GM23338 (cell line): ENCODE results near the gene UBE2K.

ENCODE experiments used
- CREB1 ChIP-seq: fragments of 250-450 bp; sonication (Bioruptor Pico); IDR thresholded peaks from 2 replicates; pipeline ENCODE4 v1.5.0; 2020; ENCODE audit warnings: low read depth, mild to moderate bottlenecking, moderate library complexity
- CTCF ChIP-seq, 2 experiments: fragments of 200-600 bp in 1 of 2; sonication (generic) in 1 of 2; conservative IDR thresholded peaks; 2 replicates each; pipeline versions ENCODE4 v1.5.1 to v1.6.1; 2016 to 2017; ENCODE audit warnings: antibody characterized with exemption in 2 of 2, low read depth in 2 of 2, mild to moderate bottlenecking in 2 of 2, moderate library complexity in 1 of 2
- EZH2 ChIP-seq: fragments of 200-600 bp; sonication (generic); IDR thresholded peaks from one replicate; pipeline ENCODE4 v1.8.0; 2017; ENCODE audit warnings: antibody characterized with exemption, mild to moderate bottlenecking, low read depth; ENCODE audit not compliant: unreplicated experiment
- EZH2phosphoT487 ChIP-seq: fragments of 200-600 bp; sonication (generic); IDR thresholded peaks from one replicate; pipeline ENCODE4 v1.8.1; 2018; ENCODE audit warnings: antibody characterized with exemption; ENCODE audit not compliant: unreplicated experiment
- POLR2AphosphoS5 ChIP-seq: IDR thresholded peaks from 2 replicates; pipeline ENCODE4 v1.6.1; 2016; ENCODE audit warnings: antibody characterized with exemption, low read depth
- ZNF114 ChIP-seq: fragments of 250-450 bp; sonication (Bioruptor Pico); IDR thresholded peaks from 2 replicates; pipeline ENCODE4 v1.5.0; 2020; ENCODE audit warnings: mild to moderate bottlenecking, moderate library complexity
- TF ChIP-seq, protein P1 (sequence below): IDR thresholded peaks from one replicate; pipeline ENCODE4 v1.6.1; 2018; ENCODE audit warnings: antibody characterized with exemption; ENCODE audit not compliant: unreplicated experiment
- TF ChIP-seq, protein P2 (sequence below): IDR thresholded peaks from 2 replicates; pipeline ENCODE4 v1.6.1; 2016; ENCODE audit warnings: antibody characterized with exemption
- TF ChIP-seq, protein P3 (sequence below): fragments of 250-450 bp; sonication (Bioruptor Pico); IDR thresholded peaks from 2 replicates; pipeline ENCODE4 v1.5.0; 2020; ENCODE audit warnings: mild to moderate bottlenecking, moderate library complexity

DNA sequence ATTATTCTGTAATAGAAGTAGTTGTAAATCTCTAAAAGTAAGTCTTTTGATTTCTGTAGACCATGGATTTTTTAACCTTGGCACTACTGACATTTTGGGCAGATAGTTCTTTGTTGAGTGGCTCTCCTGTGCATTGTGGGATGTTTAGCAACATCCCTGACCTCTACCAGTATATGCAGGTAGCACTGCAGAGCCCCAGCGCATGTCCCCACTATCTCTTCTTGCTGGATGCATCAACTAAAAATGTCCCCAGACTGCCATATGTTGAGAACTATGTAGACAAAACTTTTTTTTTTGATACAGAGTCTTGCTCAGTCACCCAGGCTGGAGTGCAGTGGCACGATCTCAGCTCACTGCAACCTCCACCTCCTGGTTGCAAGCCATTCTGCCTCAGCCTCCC, 4.8 kb downstream of the UBE2K start:
- no peak for TF ChIP-seq CTCF (conservative IDR thresholded peaks at IDR 0.05; ENCODE audit: low read depth in 2 of 2)
- no peak for TF ChIP-seq EZH2
- no peak for TF ChIP-seq EZH2phosphoT487
- no peak for TF ChIP-seq POLR2AphosphoS5
- TF ChIP-seq, protein P1, sequence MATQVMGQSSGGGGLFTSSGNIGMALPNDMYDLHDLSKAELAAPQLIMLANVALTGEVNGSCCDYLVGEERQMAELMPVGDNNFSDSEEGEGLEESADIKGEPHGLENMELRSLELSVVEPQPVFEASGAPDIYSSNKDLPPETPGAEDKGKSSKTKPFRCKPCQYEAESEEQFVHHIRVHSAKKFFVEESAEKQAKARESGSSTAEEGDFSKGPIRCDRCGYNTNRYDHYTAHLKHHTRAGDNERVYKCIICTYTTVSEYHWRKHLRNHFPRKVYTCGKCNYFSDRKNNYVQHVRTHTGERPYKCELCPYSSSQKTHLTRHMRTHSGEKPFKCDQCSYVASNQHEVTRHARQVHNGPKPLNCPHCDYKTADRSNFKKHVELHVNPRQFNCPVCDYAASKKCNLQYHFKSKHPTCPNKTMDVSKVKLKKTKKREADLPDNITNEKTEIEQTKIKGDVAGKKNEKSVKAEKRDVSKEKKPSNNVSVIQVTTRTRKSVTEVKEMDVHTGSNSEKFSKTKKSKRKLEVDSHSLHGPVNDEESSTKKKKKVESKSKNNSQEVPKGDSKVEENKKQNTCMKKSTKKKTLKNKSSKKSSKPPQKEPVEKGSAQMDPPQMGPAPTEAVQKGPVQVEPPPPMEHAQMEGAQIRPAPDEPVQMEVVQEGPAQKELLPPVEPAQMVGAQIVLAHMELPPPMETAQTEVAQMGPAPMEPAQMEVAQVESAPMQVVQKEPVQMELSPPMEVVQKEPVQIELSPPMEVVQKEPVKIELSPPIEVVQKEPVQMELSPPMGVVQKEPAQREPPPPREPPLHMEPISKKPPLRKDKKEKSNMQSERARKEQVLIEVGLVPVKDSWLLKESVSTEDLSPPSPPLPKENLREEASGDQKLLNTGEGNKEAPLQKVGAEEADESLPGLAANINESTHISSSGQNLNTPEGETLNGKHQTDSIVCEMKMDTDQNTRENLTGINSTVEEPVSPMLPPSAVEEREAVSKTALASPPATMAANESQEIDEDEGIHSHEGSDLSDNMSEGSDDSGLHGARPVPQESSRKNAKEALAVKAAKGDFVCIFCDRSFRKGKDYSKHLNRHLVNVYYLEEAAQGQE: no peak
- TF ChIP-seq CREB1 (CRISPR knock-in tag): no peak
- no peak for TF ChIP-seq ZNF114 (CRISPR knock-in tag)
- TF ChIP-seq, protein P2, sequence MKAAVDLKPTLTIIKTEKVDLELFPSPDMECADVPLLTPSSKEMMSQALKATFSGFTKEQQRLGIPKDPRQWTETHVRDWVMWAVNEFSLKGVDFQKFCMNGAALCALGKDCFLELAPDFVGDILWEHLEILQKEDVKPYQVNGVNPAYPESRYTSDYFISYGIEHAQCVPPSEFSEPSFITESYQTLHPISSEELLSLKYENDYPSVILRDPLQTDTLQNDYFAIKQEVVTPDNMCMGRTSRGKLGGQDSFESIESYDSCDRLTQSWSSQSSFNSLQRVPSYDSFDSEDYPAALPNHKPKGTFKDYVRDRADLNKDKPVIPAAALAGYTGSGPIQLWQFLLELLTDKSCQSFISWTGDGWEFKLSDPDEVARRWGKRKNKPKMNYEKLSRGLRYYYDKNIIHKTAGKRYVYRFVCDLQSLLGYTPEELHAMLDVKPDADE: no peak
- TF ChIP-seq, protein P3, sequence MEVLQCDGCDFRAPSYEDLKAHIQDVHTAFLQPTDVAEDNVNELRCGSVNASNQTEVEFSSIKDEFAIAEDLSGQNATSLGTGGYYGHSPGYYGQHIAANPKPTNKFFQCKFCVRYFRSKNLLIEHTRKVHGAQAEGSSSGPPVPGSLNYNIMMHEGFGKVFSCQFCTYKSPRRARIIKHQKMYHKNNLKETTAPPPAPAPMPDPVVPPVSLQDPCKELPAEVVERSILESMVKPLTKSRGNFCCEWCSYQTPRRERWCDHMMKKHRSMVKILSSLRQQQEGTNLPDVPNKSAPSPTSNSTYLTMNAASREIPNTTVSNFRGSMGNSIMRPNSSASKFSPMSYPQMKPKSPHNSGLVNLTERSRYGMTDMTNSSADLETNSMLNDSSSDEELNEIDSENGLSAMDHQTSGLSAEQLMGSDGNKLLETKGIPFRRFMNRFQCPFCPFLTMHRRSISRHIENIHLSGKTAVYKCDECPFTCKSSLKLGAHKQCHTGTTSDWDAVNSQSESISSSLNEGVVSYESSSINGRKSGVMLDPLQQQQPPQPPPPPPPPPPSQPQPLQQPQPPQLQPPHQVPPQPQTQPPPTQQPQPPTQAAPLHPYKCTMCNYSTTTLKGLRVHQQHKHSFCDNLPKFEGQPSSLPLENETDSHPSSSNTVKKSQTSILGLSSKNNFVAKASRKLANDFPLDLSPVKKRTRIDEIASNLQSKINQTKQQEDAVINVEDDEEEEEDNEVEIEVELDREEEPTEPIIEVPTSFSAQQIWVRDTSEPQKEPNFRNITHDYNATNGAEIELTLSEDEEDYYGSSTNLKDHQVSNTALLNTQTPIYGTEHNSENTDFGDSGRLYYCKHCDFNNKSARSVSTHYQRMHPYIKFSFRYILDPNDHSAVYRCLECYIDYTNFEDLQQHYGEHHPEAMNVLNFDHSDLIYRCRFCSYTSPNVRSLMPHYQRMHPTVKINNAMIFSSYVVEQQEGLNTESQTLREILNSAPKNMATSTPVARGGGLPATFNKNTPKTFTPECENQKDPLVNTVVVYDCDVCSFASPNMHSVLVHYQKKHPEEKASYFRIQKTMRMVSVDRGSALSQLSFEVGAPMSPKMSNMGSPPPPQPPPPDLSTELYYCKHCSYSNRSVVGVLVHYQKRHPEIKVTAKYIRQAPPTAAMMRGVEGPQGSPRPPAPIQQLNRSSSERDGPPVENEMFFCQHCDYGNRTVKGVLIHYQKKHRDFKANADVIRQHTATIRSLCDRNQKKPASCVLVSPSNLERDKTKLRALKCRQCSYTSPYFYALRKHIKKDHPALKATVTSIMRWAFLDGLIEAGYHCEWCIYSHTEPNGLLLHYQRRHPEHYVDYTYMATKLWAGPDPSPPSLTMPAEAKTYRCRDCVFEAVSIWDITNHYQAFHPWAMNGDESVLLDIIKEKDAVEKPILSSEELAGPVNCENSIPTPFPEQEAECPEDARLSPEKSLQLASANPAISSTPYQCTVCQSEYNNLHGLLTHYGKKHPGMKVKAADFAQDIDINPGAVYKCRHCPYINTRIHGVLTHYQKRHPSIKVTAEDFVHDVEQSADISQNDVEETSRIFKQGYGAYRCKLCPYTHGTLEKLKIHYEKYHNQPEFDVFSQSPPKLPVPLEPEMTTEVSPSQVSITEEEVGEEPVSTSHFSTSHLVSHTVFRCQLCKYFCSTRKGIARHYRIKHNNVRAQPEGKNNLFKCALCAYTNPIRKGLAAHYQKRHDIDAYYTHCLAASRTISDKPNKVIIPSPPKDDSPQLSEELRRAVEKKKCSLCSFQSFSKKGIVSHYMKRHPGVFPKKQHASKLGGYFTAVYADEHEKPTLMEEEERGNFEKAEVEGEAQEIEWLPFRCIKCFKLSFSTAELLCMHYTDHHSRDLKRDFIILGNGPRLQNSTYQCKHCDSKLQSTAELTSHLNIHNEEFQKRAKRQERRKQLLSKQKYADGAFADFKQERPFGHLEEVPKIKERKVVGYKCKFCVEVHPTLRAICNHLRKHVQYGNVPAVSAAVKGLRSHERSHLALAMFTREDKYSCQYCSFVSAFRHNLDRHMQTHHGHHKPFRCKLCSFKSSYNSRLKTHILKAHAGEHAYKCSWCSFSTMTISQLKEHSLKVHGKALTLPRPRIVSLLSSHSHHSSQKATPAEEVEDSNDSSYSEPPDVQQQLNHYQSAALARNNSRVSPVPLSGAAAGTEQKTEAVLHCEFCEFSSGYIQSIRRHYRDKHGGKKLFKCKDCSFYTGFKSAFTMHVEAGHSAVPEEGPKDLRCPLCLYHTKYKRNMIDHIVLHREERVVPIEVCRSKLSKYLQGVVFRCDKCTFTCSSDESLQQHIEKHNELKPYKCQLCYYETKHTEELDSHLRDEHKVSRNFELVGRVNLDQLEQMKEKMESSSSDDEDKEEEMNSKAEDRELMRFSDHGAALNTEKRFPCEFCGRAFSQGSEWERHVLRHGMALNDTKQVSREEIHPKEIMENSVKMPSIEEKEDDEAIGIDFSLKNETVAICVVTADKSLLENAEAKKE: no peak
